ENCODE measurements around the gene ARNT2.

GRCh38 chr15:80594091-80594889, 190.1 kb downstream of the ARNT2 start:
- TF ChIP-seq CTCF (conservative IDR thresholded peaks at IDR 0.05; ENCODE audit: low read depth in 2 of 2) (no peak), POLR2AphosphoS5 (IDR thresholded peaks at IDR 0.05; ENCODE audit: low read depth) (no peak), EZH2phosphoT487 (IDR thresholded peaks at IDR 0.05; ENCODE audit: unreplicated experiment) (no peak), STAT1 (IDR thresholded peaks at IDR 0.05; ENCODE audit: unreplicated experiment) (no peak), EZH2 (IDR thresholded peaks at IDR 0.05; ENCODE audit: low read depth, unreplicated experiment) (no peak), ZNF331 (CRISPR knock-in tag; IDR thresholded peaks at IDR 0.05; ENCODE audit: low read depth) (no peak), NANOG (IDR thresholded peaks at IDR 0.05; ENCODE audit: borderline replicate concordance) (no peak), CREB1 (CRISPR knock-in tag; IDR thresholded peaks at IDR 0.05; ENCODE audit: low read depth) (no peak), JUNB (IDR thresholded peaks at IDR 0.05; ENCODE audit: unreplicated experiment) (no peak)
